ENCODE data around the gene CACNA1C. TPM values are rescaled to one million over a fixed set of nuclear protein-coding genes. Genes with fewer than 3 reads are reported as not detected.

Gene CACNA1C
- total and polyA plus RNA-seq, 5 donors from 2014 or later: 0.02 to 0.14 (median 0.10) TPM

- Mint-ChIP-seq H3K4me3 (no peak overlapping the region), H3K27ac (no peak overlapping the region), H3K4me1 (no peaks in the 10 kb centered on the region), H3K9me3 (no peaks in the 10 kb centered on the region), H3K36me3 (peaks cover 16% of the 10 kb centered on the region), H3K27me3 (peaks cover 6% of the 10 kb centered on the region)
- ATAC-seq (ENCODE audit: low read depth in 2 of 2): no peak
- Histone ChIP-seq H3K36me3 (ENCODE audit: control insufficient read depth, insufficient read depth, low read length) (no peaks in the 10 kb centered on the region), H3K4me1 (ENCODE audit: control insufficient read depth, insufficient read depth, low read length, poor library complexity, severe bottlenecking) (no peaks in the 10 kb centered on the region), H3K4me3 (ENCODE audit: low read depth, low read length) (no peak overlapping the region), H3K9me3 (ENCODE audit: control insufficient read depth in 2 of 2, low read length in 2 of 2) (no peaks in the 10 kb centered on the region), H3K27me3 (ENCODE audit: control insufficient read depth, insufficient read depth, low read length) (no peaks in the 10 kb centered on the region), H3K27ac (ENCODE audit: insufficient read depth, low read length, poor library complexity, severe bottlenecking) (no peak overlapping the region)
- no peak for DNase-seq
Measured at GRCh38 chr12:2668816-2669215, 616.0 kb downstream of the CACNA1C start.

- ATAC-seq (ENCODE audit: low read depth in 2 of 2) (no peak), DNase-seq (no peak)
- no peaks in the 10 kb centered on the region for H3K9me3 Mint-ChIP-seq
- Histone ChIP-seq H3K36me3 (ENCODE audit: control insufficient read depth, insufficient read depth, low read length) (no peaks in the 10 kb centered on the region), H3K4me3 (ENCODE audit: low read depth, low read length) (no peak overlapping the region), H3K27me3 (ENCODE audit: control insufficient read depth, insufficient read depth, low read length) (no peaks in the 10 kb centered on the region), H3K27ac (ENCODE audit: insufficient read depth, low read length, poor library complexity, severe bottlenecking) (no peak overlapping the region), H3K4me1 (ENCODE audit: control insufficient read depth, insufficient read depth, low read length, poor library complexity, severe bottlenecking) (no peaks in the 10 kb centered on the region), H3K9me3 (ENCODE audit: control insufficient read depth in 2 of 2, low read length in 2 of 2) (no peaks in the 10 kb centered on the region)
- H3K4me1 Mint-ChIP-seq: no peaks in the 10 kb centered on the region
- H3K27me3 Mint-ChIP-seq: peaks cover 5% of the 10 kb centered on the region
- H3K27ac Mint-ChIP-seq: no peak overlapping the region
- H3K36me3 Mint-ChIP-seq: peaks cover 16% of the 10 kb centered on the region
- H3K4me3 Mint-ChIP-seq: no peak overlapping the region
Measured at GRCh38 chr12:2669560-2669959, 616.8 kb downstream of the CACNA1C start.

- Histone ChIP-seq H3K27ac (ENCODE audit: insufficient read depth, low read length, poor library complexity, severe bottlenecking) (no peak overlapping the region), H3K4me3 (ENCODE audit: low read depth, low read length) (no peak overlapping the region), H3K4me1 (ENCODE audit: control insufficient read depth, insufficient read depth, low read length, poor library complexity, severe bottlenecking) (no peaks in the 10 kb centered on the region), H3K9me3 (ENCODE audit: control insufficient read depth in 2 of 2, low read length in 2 of 2) (no peaks in the 10 kb centered on the region), H3K36me3 (ENCODE audit: control insufficient read depth, insufficient read depth, low read length) (no peaks in the 10 kb centered on the region), H3K27me3 (ENCODE audit: control insufficient read depth, insufficient read depth, low read length) (no peaks in the 10 kb centered on the region)
- Mint-ChIP-seq H3K27me3 (no peaks in the 10 kb centered on the region), H3K4me1 (no peaks in the 10 kb centered on the region), H3K4me3 (no peak overlapping the region), H3K36me3 (peaks cover 9% of the 10 kb centered on the region), H3K9me3 (no peaks in the 10 kb centered on the region), H3K27ac (no peak overlapping the region)
- DNase-seq (no peak), ATAC-seq (ENCODE audit: low read depth in 2 of 2) (no peak)
Measured at GRCh38 chr12:2672863-2673262, 620.1 kb downstream of the CACNA1C start.

- DNase-seq (no peak), ATAC-seq (ENCODE audit: low read depth in 2 of 2) (no peak)
- H3K4me3 Mint-ChIP-seq: no peak overlapping the region
- H3K4me1 Mint-ChIP-seq: no peaks in the 10 kb centered on the region
- Histone ChIP-seq H3K4me3 (ENCODE audit: low read depth, low read length) (no peak overlapping the region), H3K9me3 (ENCODE audit: control insufficient read depth in 2 of 2, low read length in 2 of 2) (no peaks in the 10 kb centered on the region), H3K27ac (ENCODE audit: insufficient read depth, low read length, poor library complexity, severe bottlenecking) (no peak overlapping the region), H3K27me3 (ENCODE audit: control insufficient read depth, insufficient read depth, low read length) (no peaks in the 10 kb centered on the region), H3K4me1 (ENCODE audit: control insufficient read depth, insufficient read depth, low read length, poor library complexity, severe bottlenecking) (no peaks in the 10 kb centered on the region), H3K36me3 (ENCODE audit: control insufficient read depth, insufficient read depth, low read length) (no peaks in the 10 kb centered on the region)
- no peaks in the 10 kb centered on the region for H3K9me3 Mint-ChIP-seq
- H3K27me3 Mint-ChIP-seq: no peaks in the 10 kb centered on the region
- H3K27ac Mint-ChIP-seq: no peak overlapping the region
- H3K36me3 Mint-ChIP-seq: peaks cover 2% of the 10 kb centered on the region
Measured at GRCh38 chr12:2673966-2674810, 621.4 kb downstream of the CACNA1C start.

GRCh38 chr12:2675776-2676175, 623.0 kb downstream of the CACNA1C start:
- Mint-ChIP-seq H3K36me3 (no peaks in the 10 kb centered on the region), H3K27ac (no peak overlapping the region), H3K9me3 (no peaks in the 10 kb centered on the region), H3K4me3 (no peak overlapping the region), H3K27me3 (no peaks in the 10 kb centered on the region), H3K4me1 (no peaks in the 10 kb centered on the region)
- Histone ChIP-seq H3K4me3 (ENCODE audit: low read depth, low read length) (no peak overlapping the region), H3K4me1 (ENCODE audit: control insufficient read depth, insufficient read depth, low read length, poor library complexity, severe bottlenecking) (no peaks in the 10 kb centered on the region), H3K27ac (ENCODE audit: insufficient read depth, low read length, poor library complexity, severe bottlenecking) (no peak overlapping the region), H3K36me3 (ENCODE audit: control insufficient read depth, insufficient read depth, low read length) (no peaks in the 10 kb centered on the region), H3K9me3 (ENCODE audit: control insufficient read depth in 2 of 2, low read length in 2 of 2) (no peaks in the 10 kb centered on the region), H3K27me3 (ENCODE audit: control insufficient read depth, insufficient read depth, low read length) (no peaks in the 10 kb centered on the region)
- ATAC-seq (ENCODE audit: low read depth in 2 of 2): no peak
- DNase-seq: no peak

- no peak overlapping the region for H3K4me3 Mint-ChIP-seq
- peaks cover 0 to 1% (median 0%) of the 10 kb centered on the region in 4 donors for H3K4me1 Mint-ChIP-seq
- H3K27me3 Mint-ChIP-seq: no peaks in the 10 kb centered on the region
- H3K4me3 ChIP-seq (ENCODE audit: low read depth, low read length): no peak overlapping the region
- no peaks in the 10 kb centered on the region for H3K36me3 Mint-ChIP-seq
- no peaks in the 10 kb centered on the region for H3K36me3 ChIP-seq (ENCODE audit: control insufficient read depth, insufficient read depth, low read length)
- H3K9me3 Mint-ChIP-seq: no peaks in the 10 kb centered on the region
- DNase-seq: no peak
- H3K4me1 ChIP-seq (ENCODE audit: control insufficient read depth, insufficient read depth, low read length, poor library complexity, severe bottlenecking): no peaks in the 10 kb centered on the region
- ATAC-seq (ENCODE audit: low read depth in 2 of 2): no peak
- no peak overlapping the region for H3K27ac Mint-ChIP-seq
- no peaks in the 10 kb centered on the region for H3K27me3 ChIP-seq (ENCODE audit: control insufficient read depth, insufficient read depth, low read length)
- H3K27ac ChIP-seq (ENCODE audit: insufficient read depth, low read length, poor library complexity, severe bottlenecking): no peak overlapping the region
- no peaks in the 10 kb centered on the region for H3K9me3 ChIP-seq (ENCODE audit: control insufficient read depth in 2 of 2, low read length in 2 of 2)
Measured at GRCh38 chr12:2677142-2677880, 624.5 kb downstream of the CACNA1C start.

- H3K27ac Mint-ChIP-seq: peak overlapping the region in 1 of 3 donors; percentile 53
- peaks cover 0 to 4% (median 1%) of the 10 kb centered on the region in 7 donors for H3K9me3 Mint-ChIP-seq
- H3K9me3 ChIP-seq (ENCODE audit: control insufficient read depth in 2 of 2, low read length in 2 of 2): no peaks in the 10 kb centered on the region
- ATAC-seq (ENCODE audit: low read depth in 2 of 2) (no peak), DNase-seq (no peak)
- H3K4me1 ChIP-seq (ENCODE audit: control insufficient read depth, insufficient read depth, low read length, poor library complexity, severe bottlenecking): no peaks in the 10 kb centered on the region
- H3K4me1 Mint-ChIP-seq: peaks cover 2 to 10% (median 7%) of the 10 kb centered on the region in 4 donors
- H3K4me3 ChIP-seq (ENCODE audit: low read depth, low read length): no peak overlapping the region
- no peaks in the 10 kb centered on the region for H3K36me3 Mint-ChIP-seq
- H3K27me3 ChIP-seq (ENCODE audit: control insufficient read depth, insufficient read depth, low read length): no peaks in the 10 kb centered on the region
- H3K4me3 Mint-ChIP-seq: no peak overlapping the region
- H3K27me3 Mint-ChIP-seq: peaks cover 7% of the 10 kb centered on the region
- H3K36me3 ChIP-seq (ENCODE audit: control insufficient read depth, insufficient read depth, low read length): no peaks in the 10 kb centered on the region
- H3K27ac ChIP-seq (ENCODE audit: insufficient read depth, low read length, poor library complexity, severe bottlenecking): no peak overlapping the region
Measured at GRCh38 chr12:2678426-2678825, 625.6 kb downstream of the CACNA1C start.
